A549 (cell line): ENCODE results near the gene PDZD7. TPM values are rescaled to one million over a fixed set of nuclear protein-coding genes. Genes with fewer than 3 reads are reported as not detected.

Source experiments
- BCL3 ChIP-seq: fragments of >200 bp; sonication (Bioruptor Twin); formaldehyde crosslinking; IDR thresholded peaks from 3 replicates; pipeline ENCODE4 v1.6.1; 2016
- CHD2 ChIP-seq: fragments of 150-350 bp; IDR thresholded peaks from 2 replicates; pipeline ENCODE4 v1.6.1; 2014; ENCODE audit warnings: low read length; ENCODE audit not compliant: partially characterized antibody
- E2F6 ChIP-seq: IDR thresholded peaks from 2 replicates; pipeline ENCODE4 v1.6.1; 2012; ENCODE audit warnings: low read depth, borderline replicate concordance
- EHMT2 ChIP-seq: fragments of 200-600 bp; sonication (generic); IDR thresholded peaks from 2 replicates; pipeline ENCODE4 v1.6.1; 2016; ENCODE audit warnings: antibody characterized with exemption, low read depth, mild to moderate bottlenecking, moderate library complexity
- EP300 ChIP-seq, 2 experiments: fragments of >200 bp; sonication (Bioruptor Twin); formaldehyde crosslinking; IDR thresholded peaks; 2 replicates in 1 of 2; 3 replicates in 1 of 2; pipeline ENCODE4 v1.6.1; 2016 to 2017
- ESRRA ChIP-seq: fragments of 150-350 bp; IDR thresholded peaks from 2 replicates; pipeline ENCODE4 v1.6.1; 2014; ENCODE audit warnings: mild to moderate bottlenecking, low read length, borderline replicate concordance
- HDAC2 ChIP-seq: fragments of 200-600 bp; sonication (generic); IDR thresholded peaks from 2 replicates; pipeline ENCODE4 v1.6.1; 2016
- HES2 ChIP-seq: fragments of >200 bp; sonication (Bioruptor Twin); formaldehyde crosslinking; IDR thresholded peaks from 2 replicates; pipeline ENCODE4 v1.6.1; 2016
- HOXB5 ChIP-seq: fragments of 250-450 bp; sonication (Bioruptor Pico); IDR thresholded peaks from 2 replicates; pipeline ENCODE4 v1.5.0; 2020; ENCODE audit warnings: mild to moderate bottlenecking, moderate library complexity
- JUNB ChIP-seq: fragments of >200 bp; sonication (Bioruptor Twin); formaldehyde crosslinking; IDR thresholded peaks from 2 replicates; pipeline ENCODE4 v1.6.1; 2016
- NR3C1 ChIP-seq: fragments of >200 bp; sonication (Bioruptor Twin); formaldehyde crosslinking; IDR thresholded peaks from 3 replicates; pipeline ENCODE4 v1.6.1; 2017
- PHF8 ChIP-seq: fragments of 200-600 bp; sonication (generic); IDR thresholded peaks from 2 replicates; pipeline ENCODE4 v1.6.1; 2016; ENCODE audit warnings: low read depth, mild to moderate bottlenecking, antibody characterized with exemption, moderate library complexity, borderline replicate concordance
- RCOR1 ChIP-seq: fragments of 150-350 bp; IDR thresholded peaks from 2 replicates; pipeline ENCODE4 v1.6.1; 2014; ENCODE audit warnings: antibody characterized with exemption, low read length, low read depth
- ZFP36 ChIP-seq: fragments of 450-650 bp; IDR thresholded peaks from 2 replicates; pipeline ENCODE4 v1.6.1; 2014; ENCODE audit warnings: borderline replicate concordance; ENCODE audit not compliant: partially characterized antibody
- ZNF302 ChIP-seq: fragments of 250-450 bp; sonication (Bioruptor Pico); IDR thresholded peaks from 2 replicates; pipeline ENCODE4 v1.9.0; 2021; ENCODE audit warnings: inconsistent platforms, mild to moderate bottlenecking, moderate library complexity
- polyA plus RNA-seq, 4 experiments: library from polyadenylated mRNA; depleted of rRNA in 3 of 4; stranded (reverse); fragments of >200 nt; fragmentation: RNase III in 1 of 4; extraction: RNeasy Plus Mini Kit Qiagen cat#74134 plus additional on column Dnase treatment in 1 of 4; gene quantifications; 2 replicates in 3 of 4; 3 replicates in 1 of 4; pipeline ENCODE4 v1.2.3, GENCODE V29; 2011 to 2017
- TF ChIP-seq, protein P1 (sequence below): fragments of 150-350 bp; IDR thresholded peaks from 2 replicates; pipeline ENCODE4 v1.6.1; 2014; ENCODE audit warnings: low read depth, mild to moderate bottlenecking, low read length
- TF ChIP-seq, protein P2 (sequence below): fragments of 200-600 bp; sonication (generic); IDR thresholded peaks from 2 replicates; pipeline ENCODE4 v1.6.1; 2016; ENCODE audit warnings: antibody characterized with exemption, mild to moderate bottlenecking, moderate library complexity
- TF ChIP-seq, protein P3 (sequence below): fragments of >200 bp; sonication (Bioruptor Twin); formaldehyde crosslinking; IDR thresholded peaks from 3 replicates; pipeline ENCODE4 v1.5.1; 2016

The PDZD7 gene
- polyA plus RNA-seq, 2 of the 4 experiments (the other 2 are of a cell fraction), result 0.21 to 0.56 TPM

GRCh38 chr10:101060951-101061623, 30.2 kb upstream of the PDZD7 start (continued):
- TF ChIP-seq, protein P1, sequence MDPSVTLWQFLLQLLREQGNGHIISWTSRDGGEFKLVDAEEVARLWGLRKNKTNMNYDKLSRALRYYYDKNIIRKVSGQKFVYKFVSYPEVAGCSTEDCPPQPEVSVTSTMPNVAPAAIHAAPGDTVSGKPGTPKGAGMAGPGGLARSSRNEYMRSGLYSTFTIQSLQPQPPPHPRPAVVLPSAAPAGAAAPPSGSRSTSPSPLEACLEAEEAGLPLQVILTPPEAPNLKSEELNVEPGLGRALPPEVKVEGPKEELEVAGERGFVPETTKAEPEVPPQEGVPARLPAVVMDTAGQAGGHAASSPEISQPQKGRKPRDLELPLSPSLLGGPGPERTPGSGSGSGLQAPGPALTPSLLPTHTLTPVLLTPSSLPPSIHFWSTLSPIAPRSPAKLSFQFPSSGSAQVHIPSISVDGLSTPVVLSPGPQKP, result no peak
- TF ChIP-seq JUNB (no peak), PHF8 (0 out of 2 replicates have a peak, but pooled peaks have one; percentile 23), BCL3 (peak; percentile 66; the same call in 1 of the 3 replicates), ZNF302 (CRISPR knock-in tag) (no peak), CHD2 (no peak), ZFP36 (no peak), HES2 (no peak), EP300 (IDR thresholded peaks at IDR 0.05) (no peak), HOXB5 (CRISPR knock-in tag) (0 out of 2 replicates have a peak, but pooled peaks have one; percentile 44), E2F6 (peak; percentile 70; the same call in 1 of the 2 replicates), EHMT2 (no peak), RCOR1 (no peak), HDAC2 (no peak), ESRRA (no peak), NR3C1 (no peak)
- TF ChIP-seq, protein P2, sequence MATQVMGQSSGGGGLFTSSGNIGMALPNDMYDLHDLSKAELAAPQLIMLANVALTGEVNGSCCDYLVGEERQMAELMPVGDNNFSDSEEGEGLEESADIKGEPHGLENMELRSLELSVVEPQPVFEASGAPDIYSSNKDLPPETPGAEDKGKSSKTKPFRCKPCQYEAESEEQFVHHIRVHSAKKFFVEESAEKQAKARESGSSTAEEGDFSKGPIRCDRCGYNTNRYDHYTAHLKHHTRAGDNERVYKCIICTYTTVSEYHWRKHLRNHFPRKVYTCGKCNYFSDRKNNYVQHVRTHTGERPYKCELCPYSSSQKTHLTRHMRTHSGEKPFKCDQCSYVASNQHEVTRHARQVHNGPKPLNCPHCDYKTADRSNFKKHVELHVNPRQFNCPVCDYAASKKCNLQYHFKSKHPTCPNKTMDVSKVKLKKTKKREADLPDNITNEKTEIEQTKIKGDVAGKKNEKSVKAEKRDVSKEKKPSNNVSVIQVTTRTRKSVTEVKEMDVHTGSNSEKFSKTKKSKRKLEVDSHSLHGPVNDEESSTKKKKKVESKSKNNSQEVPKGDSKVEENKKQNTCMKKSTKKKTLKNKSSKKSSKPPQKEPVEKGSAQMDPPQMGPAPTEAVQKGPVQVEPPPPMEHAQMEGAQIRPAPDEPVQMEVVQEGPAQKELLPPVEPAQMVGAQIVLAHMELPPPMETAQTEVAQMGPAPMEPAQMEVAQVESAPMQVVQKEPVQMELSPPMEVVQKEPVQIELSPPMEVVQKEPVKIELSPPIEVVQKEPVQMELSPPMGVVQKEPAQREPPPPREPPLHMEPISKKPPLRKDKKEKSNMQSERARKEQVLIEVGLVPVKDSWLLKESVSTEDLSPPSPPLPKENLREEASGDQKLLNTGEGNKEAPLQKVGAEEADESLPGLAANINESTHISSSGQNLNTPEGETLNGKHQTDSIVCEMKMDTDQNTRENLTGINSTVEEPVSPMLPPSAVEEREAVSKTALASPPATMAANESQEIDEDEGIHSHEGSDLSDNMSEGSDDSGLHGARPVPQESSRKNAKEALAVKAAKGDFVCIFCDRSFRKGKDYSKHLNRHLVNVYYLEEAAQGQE, result peak; percentile 22; the same call in 1 of the 2 replicates
- TF ChIP-seq, protein P3, sequence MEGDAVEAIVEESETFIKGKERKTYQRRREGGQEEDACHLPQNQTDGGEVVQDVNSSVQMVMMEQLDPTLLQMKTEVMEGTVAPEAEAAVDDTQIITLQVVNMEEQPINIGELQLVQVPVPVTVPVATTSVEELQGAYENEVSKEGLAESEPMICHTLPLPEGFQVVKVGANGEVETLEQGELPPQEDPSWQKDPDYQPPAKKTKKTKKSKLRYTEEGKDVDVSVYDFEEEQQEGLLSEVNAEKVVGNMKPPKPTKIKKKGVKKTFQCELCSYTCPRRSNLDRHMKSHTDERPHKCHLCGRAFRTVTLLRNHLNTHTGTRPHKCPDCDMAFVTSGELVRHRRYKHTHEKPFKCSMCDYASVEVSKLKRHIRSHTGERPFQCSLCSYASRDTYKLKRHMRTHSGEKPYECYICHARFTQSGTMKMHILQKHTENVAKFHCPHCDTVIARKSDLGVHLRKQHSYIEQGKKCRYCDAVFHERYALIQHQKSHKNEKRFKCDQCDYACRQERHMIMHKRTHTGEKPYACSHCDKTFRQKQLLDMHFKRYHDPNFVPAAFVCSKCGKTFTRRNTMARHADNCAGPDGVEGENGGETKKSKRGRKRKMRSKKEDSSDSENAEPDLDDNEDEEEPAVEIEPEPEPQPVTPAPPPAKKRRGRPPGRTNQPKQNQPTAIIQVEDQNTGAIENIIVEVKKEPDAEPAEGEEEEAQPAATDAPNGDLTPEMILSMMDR, result no peak
- TF ChIP-seq, all 56 proteins: peak for 15
